HUES64 (cell line): ENCODE data around the gene CNN2.

ENCODE experiments used
- H3K27ac ChIP-seq: 2 replicates; pipeline ENCODE4 v1.7.0; 2013; ENCODE audit warnings: low read depth, low read length, inconsistent platforms
- H3K27me3 ChIP-seq: 2 replicates; pipeline ENCODE4 v1.6.1; 2013; ENCODE audit warnings: mild to moderate bottlenecking, low read length; ENCODE audit not compliant: insufficient read depth
- H3K36me3 ChIP-seq: 2 replicates; pipeline ENCODE4 v1.6.1; 2013; ENCODE audit warnings: mild to moderate bottlenecking, low read length; ENCODE audit not compliant: insufficient read depth
- H3K4me1 ChIP-seq: 2 replicates; pipeline ENCODE4 v1.6.1; 2013; ENCODE audit warnings: mild to moderate bottlenecking, low read length, moderate library complexity; ENCODE audit not compliant: insufficient read depth
- H3K4me3 ChIP-seq: 2 replicates; pipeline ENCODE4 v1.5.1; 2013; ENCODE audit warnings: mild to moderate bottlenecking, low read length, moderate library complexity
- H3K9ac ChIP-seq: 2 replicates; pipeline ENCODE4 v1.6.1; 2013; ENCODE audit warnings: mild to moderate bottlenecking, low read depth, low read length
- H3K9me3 ChIP-seq: 2 replicates; pipeline ENCODE4 v1.6.1; 2013; ENCODE audit warnings: low read depth, low read length; ENCODE audit not compliant: insufficient read depth
- WGBS: fragments of 150-250, 120-280 bp; methylation state at CpG from one replicate; pipeline ENCODE4 v1.1.7; 2013; ENCODE audit warnings: missing lambda C conversion rate; 5-methylcytosine and 5-hydroxymethylcytosine counted together

CNN2 gene

GRCh38 chr19:1055886-1056620, 29.6 kb downstream of the CNN2 start:
- H3K36me3 ChIP-seq: peaks cover 19% of the 10 kb centered on the region; the same call in 1 of the 2 replicates
- WGBS: 91% methylated on average over 20 of the region's 20 CpGs
- H3K27me3 ChIP-seq: no peaks in the 10 kb centered on the region
- no peak overlapping the region for H3K9ac ChIP-seq
- H3K9me3 ChIP-seq: peaks cover 31% of the 10 kb centered on the region
- no peaks in the 10 kb centered on the region for H3K4me1 ChIP-seq
- no peak overlapping the region for H3K4me3 ChIP-seq
- H3K27ac ChIP-seq: no peak overlapping the region

- H3K4me1 ChIP-seq: no peaks in the 10 kb centered on the region
- no peaks in the 10 kb centered on the region for H3K27me3 ChIP-seq
- no peak overlapping the region for H3K9ac ChIP-seq
- no peak overlapping the region for H3K27ac ChIP-seq
- H3K4me3 ChIP-seq: no peak overlapping the region
- H3K9me3 ChIP-seq: peaks cover 31% of the 10 kb centered on the region
- peaks cover 19% of the 10 kb centered on the region; the same call in 1 of the 2 replicates for H3K36me3 ChIP-seq
- WGBS: 85% methylated on average over 3 of the region's 3 CpGs
These were observed 30.9 kb downstream of the CNN2 start for GRCh38 chr19:1057176-1057855.

GRCh38 chr19:1058112-1058511, 31.7 kb downstream of the CNN2 start:
- Histone ChIP-seq H3K36me3 (peaks cover 19% of the 10 kb centered on the region; the same call in 1 of the 2 replicates), H3K27me3 (no peaks in the 10 kb centered on the region), H3K9ac (no peak overlapping the region), H3K27ac (no peak overlapping the region), H3K9me3 (peaks cover 31% of the 10 kb centered on the region), H3K4me1 (no peaks in the 10 kb centered on the region), H3K4me3 (no peak overlapping the region)
- WGBS: 96% methylated on average over 5 of the region's 5 CpGs

- Histone ChIP-seq H3K27ac (no peak overlapping the region), H3K4me1 (peaks cover 8% of the 10 kb centered on the region), H3K9ac (no peak overlapping the region), H3K4me3 (no peak overlapping the region), H3K36me3 (peaks cover 12% of the 10 kb centered on the region; the same call in 1 of the 2 replicates), H3K9me3 (peaks cover 31% of the 10 kb centered on the region), H3K27me3 (peaks cover 14% of the 10 kb centered on the region)
- WGBS: 88% methylated on average over 5 of the region's 5 CpGs
These were observed 34.3 kb downstream of the CNN2 start for GRCh38 chr19:1060689-1061088.

GRCh38 chr19:1061987-1062386, 35.6 kb downstream of the CNN2 start:
- Histone ChIP-seq H3K4me3 (no peak overlapping the region), H3K27ac (no peak overlapping the region), H3K9me3 (peaks cover 20% of the 10 kb centered on the region), H3K27me3 (peaks cover 27% of the 10 kb centered on the region), H3K36me3 (peaks cover 2% of the 10 kb centered on the region; the same call in 1 of the 2 replicates), H3K4me1 (peaks cover 16% of the 10 kb centered on the region), H3K9ac (no peak overlapping the region)
- WGBS: 89% methylated on average over 20 of the region's 20 CpGs

GRCh38 chr19:1062387-1063029, 36.1 kb downstream of the CNN2 start:
- Histone ChIP-seq H3K4me1 (peaks cover 16% of the 10 kb centered on the region), H3K27me3 (peaks cover 33% of the 10 kb centered on the region), H3K27ac (no peak overlapping the region), H3K36me3 (no peaks in the 10 kb centered on the region), H3K9me3 (peaks cover 15% of the 10 kb centered on the region), H3K9ac (no peak overlapping the region), H3K4me3 (no peak overlapping the region)
- 73% methylated on average over 16 of the region's 17 CpGs for WGBS

GRCh38 chr19:1063030-1063908, 36.9 kb downstream of the CNN2 start:
- Histone ChIP-seq H3K4me1 (peaks cover 16% of the 10 kb centered on the region), H3K9me3 (peaks cover 8% of the 10 kb centered on the region), H3K27me3 (peaks cover 39% of the 10 kb centered on the region), H3K36me3 (no peaks in the 10 kb centered on the region), H3K27ac (no peak overlapping the region), H3K4me3 (no peak overlapping the region), H3K9ac (no peak overlapping the region)
- WGBS: 91% methylated on average over 37 of the region's 37 CpGs

GRCh38 chr19:1063909-1064660, 37.7 kb downstream of the CNN2 start:
- Histone ChIP-seq H3K27ac (no peak overlapping the region), H3K9me3 (no peaks in the 10 kb centered on the region), H3K27me3 (peaks cover 43% of the 10 kb centered on the region), H3K9ac (no peak overlapping the region), H3K4me1 (peaks cover 16% of the 10 kb centered on the region), H3K4me3 (peak overlapping the region; percentile 51), H3K36me3 (no peaks in the 10 kb centered on the region)
- 77% methylated on average over 37 of the region's 37 CpGs for WGBS

GRCh38 chr19:1064661-1065605, 38.5 kb downstream of the CNN2 start:
- H3K4me3 ChIP-seq: peak overlapping the region; percentile 51
- peaks cover 16% of the 10 kb centered on the region for H3K4me1 ChIP-seq
- peaks cover 43% of the 10 kb centered on the region for H3K27me3 ChIP-seq
- no peaks in the 10 kb centered on the region for H3K9me3 ChIP-seq
- H3K9ac ChIP-seq: peak overlapping the region; percentile 41
- no peak overlapping the region for H3K27ac ChIP-seq
- H3K36me3 ChIP-seq: no peaks in the 10 kb centered on the region
- 9% methylated on average over 60 of the region's 60 CpGs for WGBS
